Heart left ventricle (tissue), 13 donors: Measurements from ENCODE around the gene RPL7A.

Experiments used
- CTCF ChIP-seq, 12 donors: fragments of 200-600 bp; sonication (generic) in 4 of 12; IDR thresholded peaks; one replicate each; pipeline versions ENCODE4 v1.5.0 to v1.8.0; 2018 to 2022; ENCODE audit warnings: antibody characterized with exemption in 12 of 12, mild to moderate bottlenecking in 5 of 12
- POLR2A ChIP-seq, 2 donors: fragments of 450-650 bp; IDR thresholded peaks; one replicate each; pipeline ENCODE4 v1.6.1; 2017; ENCODE audit warnings: antibody characterized with exemption in 2 of 2, mild to moderate bottlenecking in 2 of 2, moderate library complexity in 2 of 2
- donor health status: ischemic (EF 13 %, LVEDD 7.1; RV severe dilation, severe dysfunction).
- donor health status: DM: no; HTN: yes; CAD: no.
- donor health status: DM: no; HTN: no; CAD: no.
- donor health status: ischemic (EF 25% LVEDD 6.9; RV normal size, moderate dysfunction).
- donor health status: ischemic (EF 25% LVEDD 5.7; RV mildly dilated, moderate dysfunction).
- donor health status: ischemic (EF 35%, LVEDD 5.7; RV mildly dilated, moderate dysfunction).
- donor health status: nonischemic (EF 11% LVEDD 7.7; RV severe dilation, severe dysfunction).
- donor health status: DM: yes; HTN: yes; CAD: no.
- donor health status: PGD.
- donor health status: ischemic (EF 29% LVEDD 5.4; RV normal size, mild dysfunction).
- donor health status: nonischemic (EF 23%, LVEDD 6.1; RV moderate dilation, normal function).

DNA sequence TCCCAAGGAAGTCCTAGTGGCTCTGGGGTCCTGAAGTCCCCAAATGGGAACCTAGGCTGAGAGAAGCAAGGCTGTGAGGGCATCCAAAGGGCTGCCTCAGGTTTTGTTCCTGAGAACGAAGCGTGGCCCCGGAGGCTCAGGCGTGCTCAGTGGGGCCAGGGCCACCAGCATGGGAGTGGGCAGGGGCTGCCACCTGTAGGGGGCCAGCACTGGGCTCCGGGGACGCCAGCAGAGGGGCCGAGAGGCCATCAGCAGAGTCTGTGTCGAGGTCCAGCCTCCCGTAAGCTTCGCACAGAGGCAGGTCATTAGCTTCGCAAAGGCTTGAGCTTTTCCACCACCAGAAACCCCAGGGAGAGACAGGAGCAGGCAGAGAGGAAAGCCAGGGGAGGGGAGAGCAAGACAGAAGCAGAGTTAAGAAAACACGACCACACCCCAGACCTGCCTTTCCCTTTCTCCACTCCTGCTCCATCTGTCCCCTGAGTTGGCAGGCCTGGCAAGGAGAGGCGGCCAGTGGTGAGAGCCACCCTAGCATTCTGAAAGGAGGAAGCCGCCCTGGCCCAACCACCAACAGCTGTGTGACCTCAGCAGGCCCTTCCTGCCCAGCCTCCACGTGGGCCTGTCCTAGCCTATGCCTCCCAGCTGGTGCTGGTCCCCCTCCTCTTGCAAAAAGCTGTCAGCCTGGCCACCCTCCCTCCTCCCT, 6.5 kb upstream of the RPL7A start:
- TF ChIP-seq CTCF (IDR thresholded peaks at IDR 0.05) (no peak), POLR2A (IDR thresholded peaks at IDR 0.05) (peak in 1 of 2 donors; percentile 29)
